Dermis microvascular lymphatic vessel endothelial cell (primary cell): ENCODE measurements around the gene ENTREP3. TPM values are rescaled to one million over a fixed set of nuclear protein-coding genes. Genes with fewer than 3 reads are reported as not detected.
"Not testable (repeated sequence)": the region's sequence is repeated elsewhere in the genome, so short reads cannot be mapped to it uniquely, and the experiment has no call there.

Experiments
- DNase-seq, 2 donors: peaks; one replicate each; pipeline versions ENCODE4 v3.0.0 to v3.0.0-alpha.2; 2010; ENCODE audit warnings: low read depth in 2 of 2
- total RNA-seq: library from RNA; depleted of rRNA; stranded (reverse); fragments of >200 nt; gene quantifications from 2 replicates; pipeline ENCODE4 v1.2.1, GENCODE V29; 2014

ENTREP3 gene, protein sequence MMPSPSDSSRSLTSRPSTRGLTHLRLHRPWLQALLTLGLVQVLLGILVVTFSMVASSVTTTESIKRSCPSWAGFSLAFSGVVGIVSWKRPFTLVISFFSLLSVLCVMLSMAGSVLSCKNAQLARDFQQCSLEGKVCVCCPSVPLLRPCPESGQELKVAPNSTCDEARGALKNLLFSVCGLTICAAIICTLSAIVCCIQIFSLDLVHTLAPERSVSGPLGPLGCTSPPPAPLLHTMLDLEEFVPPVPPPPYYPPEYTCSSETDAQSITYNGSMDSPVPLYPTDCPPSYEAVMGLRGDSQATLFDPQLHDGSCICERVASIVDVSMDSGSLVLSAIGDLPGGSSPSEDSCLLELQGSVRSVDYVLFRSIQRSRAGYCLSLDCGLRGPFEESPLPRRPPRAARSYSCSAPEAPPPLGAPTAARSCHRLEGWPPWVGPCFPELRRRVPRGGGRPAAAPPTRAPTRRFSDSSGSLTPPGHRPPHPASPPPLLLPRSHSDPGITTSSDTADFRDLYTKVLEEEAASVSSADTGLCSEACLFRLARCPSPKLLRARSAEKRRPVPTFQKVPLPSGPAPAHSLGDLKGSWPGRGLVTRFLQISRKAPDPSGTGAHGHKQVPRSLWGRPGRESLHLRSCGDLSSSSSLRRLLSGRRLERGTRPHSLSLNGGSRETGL
- total RNA-seq = 3.0 and 4.2 TPM in 2 replicates

DNA sequence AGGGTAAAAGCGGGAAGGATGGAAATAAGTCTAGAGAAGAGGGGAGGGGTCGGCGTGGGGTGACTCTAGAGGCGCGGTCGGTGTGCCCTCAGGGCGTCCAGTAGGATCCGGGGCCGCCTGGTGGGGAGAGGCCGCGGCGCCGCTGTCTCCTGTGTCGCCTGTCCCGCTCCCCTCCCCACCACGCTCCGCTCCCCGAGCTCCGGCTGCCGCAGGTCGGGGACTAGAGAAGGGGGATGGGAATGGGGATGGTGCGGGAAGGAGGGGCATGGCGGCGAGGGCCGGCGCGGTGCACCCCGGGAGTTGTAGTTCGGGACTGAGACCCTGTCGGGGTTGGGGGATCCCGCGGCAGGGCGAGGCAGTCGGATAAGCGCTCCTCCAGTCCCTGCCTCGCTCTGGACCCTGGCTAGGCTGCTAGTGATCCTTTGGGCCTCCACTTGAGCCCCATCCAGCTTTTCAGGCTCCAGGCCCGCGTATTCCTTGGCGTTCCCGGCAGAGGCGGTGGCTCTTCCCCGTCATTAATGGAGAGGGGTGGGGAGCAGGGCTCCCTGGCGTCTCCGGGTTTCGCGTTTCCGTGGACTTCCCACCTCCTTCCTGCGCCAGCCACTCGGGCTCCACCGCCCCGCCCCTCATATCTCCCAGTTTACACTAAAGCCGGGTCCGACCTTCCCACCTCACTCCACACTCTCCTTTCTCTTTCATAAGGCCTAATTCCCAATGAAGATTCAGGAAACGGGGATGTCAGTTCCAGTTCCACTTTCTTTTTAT is at the start of gene ENTREP3:
Gene ENTREP3, minus strand, starts transcription at position 241 of the 765 bp plus-strand sequence. CDS start 606 bp downstream, outside the sequence.
- peak; percentile 61 to 88 for DNase-seq

DNA sequence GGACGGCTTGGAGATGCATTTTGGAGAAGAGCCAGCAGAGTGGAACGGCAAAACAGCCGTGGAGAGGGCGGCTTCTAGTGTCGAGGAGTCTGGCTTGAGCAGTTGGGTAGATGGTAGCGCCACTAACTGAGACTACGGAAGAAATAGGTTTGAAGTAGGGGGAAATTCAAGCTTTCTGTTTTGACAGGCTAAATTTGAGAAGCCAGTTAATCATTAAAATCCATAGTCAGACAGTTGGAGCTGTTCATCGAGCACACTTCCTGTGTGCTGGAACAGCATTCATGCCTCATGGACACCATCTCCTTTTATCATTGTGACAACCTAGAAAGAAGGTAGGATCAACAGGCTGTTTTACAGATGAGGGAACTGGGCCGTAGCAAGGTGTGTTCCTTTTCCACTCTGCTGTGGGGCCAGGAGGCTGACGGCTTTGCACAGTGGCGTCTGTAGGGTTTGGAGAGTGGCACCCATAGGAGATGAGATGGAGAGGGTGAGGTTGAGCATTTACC is 49.3 kb upstream of the ENTREP3 start:
- DNase-seq = no peak

DNA sequence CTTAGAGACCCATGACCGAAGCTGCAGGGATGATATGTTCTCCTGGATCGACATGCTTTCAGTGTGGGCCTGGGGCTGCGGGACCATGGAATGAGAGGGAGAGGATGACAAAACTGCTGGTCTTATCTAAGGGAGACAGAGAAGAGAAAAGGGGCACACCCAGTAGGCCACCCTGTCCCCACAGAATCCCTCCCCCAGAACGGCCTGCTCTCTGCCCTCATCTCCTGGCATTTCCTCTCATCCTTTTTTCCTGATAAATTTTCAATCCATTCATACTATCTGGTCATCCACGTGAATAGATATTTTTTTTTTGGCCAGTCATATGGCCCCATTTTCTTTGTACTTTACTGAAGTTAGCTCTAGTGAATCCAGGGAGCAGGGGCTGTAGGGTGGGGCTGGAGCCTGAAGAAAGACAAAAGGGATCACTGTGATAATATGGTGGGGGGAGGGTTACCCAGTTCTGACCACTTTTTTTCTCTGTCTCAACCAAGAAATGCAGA is 46.1 kb upstream of the ENTREP3 start, which contains the start of gene PKLR:
Gene PKLR, minus strand, starts transcription at position 97 of the 500 bp plus-strand sequence. Its CDS starts 43 bp downstream, at position 54.
- DNase-seq = no peak

DNA sequence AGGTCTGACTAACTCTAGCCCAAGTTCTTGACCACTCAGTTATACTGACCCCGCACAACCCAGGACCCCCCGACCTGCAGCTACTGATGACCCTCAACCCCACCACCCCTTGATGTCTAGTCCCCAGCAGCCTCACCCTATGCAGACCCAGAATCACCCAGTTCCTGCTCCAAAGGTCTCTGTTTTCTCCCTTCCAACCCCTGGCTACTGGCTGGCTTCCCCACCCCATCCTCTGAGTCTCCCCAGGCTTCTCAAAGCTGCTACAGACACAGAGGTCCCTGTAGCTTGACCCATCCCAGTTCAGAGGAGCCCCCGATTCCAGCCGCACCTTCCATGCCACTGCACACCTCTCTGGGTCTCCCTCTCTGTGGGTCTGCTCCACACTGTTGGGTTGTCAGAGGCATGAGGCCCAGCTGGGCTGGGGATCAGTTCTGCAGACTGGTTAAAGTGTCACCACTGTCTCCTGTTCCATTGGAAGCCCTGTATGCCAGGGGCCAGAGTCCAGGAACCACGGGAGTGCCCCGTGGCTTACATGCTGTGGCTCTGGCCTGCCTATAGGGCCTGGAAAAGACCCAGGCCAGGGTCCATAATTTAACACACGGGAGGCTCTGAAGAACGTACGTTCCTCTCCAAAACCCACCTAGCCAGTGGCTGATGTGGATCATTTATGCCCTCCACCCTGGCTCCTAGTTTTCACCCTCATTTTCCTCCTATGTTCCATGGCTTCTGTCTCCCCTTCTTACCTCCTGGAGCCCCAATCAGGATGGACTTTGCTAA is 45.5 kb upstream of the ENTREP3 start:
- no peak for DNase-seq

DNA sequence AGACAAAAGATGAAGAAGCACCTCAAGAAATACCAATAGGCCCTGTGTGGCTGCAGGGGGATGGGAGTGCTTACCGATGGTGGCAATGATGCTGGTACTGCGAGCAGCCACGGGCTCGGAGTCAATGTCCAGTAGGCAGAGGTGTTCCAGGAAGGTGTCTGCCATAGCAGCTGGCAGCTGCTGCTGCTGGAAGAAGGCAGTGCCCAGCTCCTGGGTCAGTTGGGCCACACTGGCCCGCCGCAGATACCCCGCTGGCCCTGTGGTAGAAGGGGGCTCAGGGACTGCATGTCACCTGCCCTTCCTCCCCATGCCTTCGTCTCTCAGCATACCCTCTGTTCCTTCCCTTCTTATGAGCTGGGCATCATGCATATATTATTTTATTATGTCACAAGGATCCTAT is 44.7 kb upstream of the ENTREP3 start:
- no peak for DNase-seq

DNA sequence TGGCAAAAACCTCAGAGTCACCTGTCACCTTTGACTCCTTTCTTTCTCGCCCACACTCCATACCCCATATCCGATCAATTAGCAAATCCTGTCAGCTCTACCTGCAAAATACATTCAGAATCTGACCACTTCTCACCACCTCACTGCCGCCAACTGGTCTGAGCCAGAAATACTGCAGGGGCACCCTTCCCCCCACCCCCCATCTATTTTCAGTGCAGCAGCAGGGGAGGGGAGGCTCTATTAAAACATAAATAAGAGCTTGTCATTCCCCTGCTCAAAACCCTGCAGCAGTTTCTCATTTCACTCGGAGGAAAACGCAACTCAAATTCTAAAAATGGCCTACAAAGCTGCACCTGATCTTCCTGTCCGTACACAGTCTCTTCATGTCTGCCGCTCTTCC is 42.1 kb upstream of the ENTREP3 start:
- DNase-seq = no peak

DNA sequence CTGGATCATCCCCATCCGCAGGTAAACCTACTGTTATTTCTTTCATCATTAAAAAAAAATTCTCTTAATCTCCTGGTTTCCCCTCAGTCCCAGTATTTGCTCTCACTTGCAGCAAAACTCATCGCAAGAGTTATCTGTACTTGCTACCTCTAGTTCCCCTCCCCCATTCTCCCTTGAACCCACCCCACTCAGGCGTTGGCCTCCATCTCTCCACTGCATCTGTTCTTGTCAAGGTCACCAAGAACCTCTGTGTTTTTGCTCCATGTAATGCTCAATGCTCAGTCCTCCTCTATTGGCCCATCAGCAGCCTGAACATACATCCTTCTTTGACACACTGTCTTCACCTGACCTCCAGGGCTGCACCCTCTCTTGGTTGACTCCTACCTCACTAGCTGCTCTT is 41.4 kb upstream of the ENTREP3 start:
- no peak for DNase-seq

DNA sequence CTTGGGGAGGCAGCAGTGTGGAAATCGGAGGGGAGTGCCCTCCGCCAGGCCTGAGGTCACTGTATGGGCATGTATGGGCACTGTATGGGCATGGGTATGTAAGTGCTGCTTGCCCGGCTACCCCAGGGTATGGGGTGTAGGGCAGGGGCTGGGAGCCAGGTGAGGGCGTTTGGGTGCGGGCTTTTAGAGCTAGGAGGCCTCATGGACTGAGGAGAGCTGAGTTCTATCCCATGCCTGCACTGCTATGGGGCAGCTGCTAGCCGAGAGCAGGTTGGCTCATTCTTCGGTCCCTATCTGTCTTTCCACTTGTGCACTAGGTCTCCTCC is 40.6 kb upstream of the ENTREP3 start:
- DNase-seq = no peak

DNA sequence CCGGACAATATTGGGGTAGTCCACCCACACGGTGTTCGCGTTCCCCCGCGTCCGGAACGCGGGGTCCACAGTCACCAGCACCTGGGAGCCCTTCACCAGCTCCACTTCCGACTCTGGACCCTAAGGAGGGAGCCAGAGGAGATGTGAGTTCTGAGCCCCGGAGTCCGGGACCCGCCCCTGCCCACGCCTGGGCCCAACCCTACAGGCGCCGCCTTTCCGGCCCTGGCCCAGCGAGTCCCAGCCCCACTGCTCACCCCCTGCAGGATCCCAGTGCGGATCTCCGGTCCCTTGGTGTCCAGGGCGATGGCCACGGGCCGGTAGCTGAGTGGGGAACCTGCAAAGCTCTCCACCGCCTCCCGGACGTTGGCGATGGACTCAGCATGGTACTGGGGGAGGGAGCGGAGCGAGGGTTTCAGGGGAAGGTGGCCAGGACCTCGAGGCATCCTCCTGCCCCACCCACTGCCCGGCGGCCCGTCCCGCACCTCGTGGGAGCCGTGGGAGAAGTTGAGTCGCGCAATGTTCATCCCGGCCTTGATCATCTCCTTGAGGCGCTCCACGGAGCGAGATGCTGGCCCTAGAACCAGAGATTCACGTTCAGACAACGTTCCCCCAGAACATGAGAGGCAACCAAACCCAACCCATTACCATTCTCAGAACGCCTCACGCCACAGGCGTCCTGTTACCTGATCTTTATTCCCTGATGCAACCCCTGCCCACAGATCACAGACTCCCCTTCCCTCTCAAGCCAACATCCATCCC is 40.1 kb upstream of the ENTREP3 start:
- DNase-seq = no peak

DNA sequence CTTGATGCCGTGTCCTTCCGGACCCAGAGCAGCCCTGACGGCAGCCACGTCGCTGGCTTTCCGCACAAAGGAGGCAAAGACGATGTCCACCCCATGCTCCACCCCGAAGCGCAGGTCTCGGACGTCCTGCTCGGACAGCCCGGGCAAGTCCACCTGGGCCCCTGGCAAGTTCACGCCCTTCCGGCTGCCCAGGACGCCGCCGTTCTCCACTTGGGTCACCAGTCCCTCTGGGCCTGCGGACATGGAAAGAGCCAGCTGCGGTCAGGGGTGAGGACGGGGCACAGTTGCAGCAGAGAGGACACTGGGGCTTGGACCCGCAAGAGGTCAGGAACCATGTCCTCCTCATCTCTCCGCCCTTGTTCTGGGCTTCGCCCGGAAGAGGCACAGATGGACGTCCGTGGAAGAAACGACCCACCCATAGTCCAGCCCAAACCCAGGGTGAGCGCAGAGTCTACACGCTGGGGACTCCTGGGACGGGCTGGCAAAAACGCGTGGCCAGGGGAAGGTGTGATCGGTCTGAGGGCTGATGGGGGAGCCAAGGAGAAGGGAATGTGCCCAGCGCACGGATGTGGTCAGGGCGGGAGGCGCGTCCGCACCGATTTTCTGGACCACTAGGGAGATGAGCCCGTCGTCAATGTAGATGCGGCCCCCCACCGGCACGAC is 39.4 kb upstream of the ENTREP3 start:
- no peak for DNase-seq

DNA sequence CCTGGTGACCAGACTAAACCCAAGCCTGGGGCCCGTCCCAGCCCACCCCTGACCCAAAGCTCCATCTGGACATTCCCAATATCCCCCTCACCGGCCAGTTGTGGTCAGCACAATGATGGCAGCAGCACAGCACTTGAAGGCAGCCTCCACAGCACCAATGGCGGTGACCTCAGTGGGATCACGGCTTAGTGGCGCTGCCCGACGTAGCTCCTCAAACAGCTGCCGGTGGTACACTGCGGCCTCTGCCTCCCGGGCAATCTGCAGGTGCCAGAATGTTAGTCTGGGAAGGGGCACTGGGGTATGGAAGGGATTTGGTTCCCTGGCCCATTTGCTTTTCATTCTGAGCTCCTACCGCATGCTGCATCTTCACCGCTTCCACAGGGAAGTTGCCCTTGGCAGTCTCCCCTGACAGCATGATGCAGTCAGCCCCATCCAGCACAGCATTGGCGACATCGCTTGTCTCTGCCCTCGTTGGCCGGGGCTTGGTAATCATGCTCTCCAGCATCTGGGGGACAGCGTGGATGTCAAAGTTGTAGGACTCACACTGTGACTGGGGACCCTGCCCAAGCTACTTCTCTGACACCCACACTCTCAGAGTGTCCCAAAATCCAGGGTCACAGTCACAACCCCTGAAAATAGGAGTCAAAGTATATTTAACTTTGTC is 37.9 kb upstream of the ENTREP3 start:
- no peak for DNase-seq

DNA sequence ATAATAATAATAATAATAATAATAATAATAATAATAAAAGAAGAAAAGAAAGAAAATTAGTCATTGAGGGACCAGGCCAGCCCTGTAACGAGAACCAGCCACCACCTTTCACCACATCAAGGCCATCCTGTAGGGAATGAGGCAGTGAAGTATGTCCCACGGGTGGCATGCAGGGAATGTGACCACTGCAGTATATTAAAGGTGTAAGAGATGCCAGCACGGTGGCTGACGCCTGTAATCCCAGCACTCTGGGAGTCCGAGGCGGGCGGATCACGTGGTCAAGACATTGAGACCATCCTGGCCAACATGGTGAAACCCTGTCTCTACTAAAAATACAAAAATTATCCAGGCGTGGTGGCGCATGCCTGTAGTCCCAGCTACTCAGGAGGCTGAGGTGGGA is 35.7 kb upstream of the ENTREP3 start:
- DNase-seq = not testable (repeated sequence)

DNA sequence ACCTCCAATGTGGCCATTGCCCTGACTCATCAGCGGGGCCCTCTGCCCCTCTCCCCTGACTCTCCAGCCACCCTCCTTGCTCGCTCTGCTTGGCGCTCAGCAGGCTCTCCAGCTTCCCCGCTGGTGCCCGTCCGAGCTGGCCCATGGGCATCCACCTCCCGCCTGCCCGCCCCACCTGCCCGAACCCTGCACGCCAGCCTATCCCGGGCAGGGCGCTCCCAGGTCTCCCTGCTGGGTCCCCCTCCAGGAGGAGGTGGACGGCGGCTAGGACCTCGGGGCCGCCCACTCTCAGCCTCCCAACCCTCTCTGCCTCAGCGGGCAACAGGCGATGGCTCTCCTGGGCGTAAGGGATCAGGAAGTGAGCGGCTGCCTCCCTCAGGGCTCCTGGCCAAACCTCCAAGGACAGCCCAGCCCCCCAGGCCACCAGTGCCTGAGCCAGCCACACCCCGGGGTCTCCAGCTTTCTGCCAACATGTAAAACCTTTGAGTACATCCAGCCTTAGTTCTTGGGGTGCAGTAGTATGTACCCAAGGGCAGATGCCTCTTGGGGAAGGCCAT is 32.8 kb upstream of the ENTREP3 start:
- DNase-seq = no peak

DNA sequence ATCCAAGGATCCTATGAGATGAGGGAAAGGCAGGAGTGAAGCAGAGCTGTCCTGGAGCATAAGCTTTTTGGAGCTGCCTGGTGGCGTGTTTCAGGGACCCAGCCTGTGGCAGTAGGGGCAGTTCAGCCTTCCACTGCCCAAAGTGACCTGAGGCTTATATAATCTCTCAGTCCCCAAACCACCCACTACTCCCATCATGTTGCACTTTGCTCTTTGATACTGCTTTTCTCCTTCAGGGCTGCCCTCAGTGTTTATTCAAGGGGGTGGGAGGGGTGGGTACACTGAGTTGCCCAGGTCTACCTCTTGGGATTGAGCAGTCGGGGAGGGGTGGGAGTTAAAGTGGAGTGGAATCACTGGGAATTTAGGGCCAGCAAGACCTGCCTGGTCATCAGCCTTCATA is 31.3 kb upstream of the ENTREP3 start:
- no peak for DNase-seq

DNA sequence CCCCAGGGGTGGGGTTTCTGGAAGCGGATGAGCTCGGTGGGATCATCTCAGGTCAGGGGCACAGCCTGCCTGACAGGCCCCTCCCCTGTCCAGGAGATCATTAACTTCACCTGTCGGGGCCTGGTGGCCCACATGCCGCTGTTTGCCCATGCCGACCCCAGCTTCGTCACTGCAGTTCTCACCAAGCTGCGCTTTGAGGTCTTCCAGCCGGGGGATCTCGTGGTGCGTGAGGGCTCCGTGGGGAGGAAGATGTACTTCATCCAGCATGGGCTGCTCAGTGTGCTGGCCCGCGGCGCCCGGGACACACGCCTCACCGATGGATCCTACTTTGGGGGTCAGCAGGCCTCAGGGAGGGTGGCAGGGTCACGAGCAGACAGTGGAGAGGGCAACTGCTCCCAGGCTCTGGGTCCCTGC is 30.4 kb upstream of the ENTREP3 start:
- DNase-seq = no peak

DNA sequence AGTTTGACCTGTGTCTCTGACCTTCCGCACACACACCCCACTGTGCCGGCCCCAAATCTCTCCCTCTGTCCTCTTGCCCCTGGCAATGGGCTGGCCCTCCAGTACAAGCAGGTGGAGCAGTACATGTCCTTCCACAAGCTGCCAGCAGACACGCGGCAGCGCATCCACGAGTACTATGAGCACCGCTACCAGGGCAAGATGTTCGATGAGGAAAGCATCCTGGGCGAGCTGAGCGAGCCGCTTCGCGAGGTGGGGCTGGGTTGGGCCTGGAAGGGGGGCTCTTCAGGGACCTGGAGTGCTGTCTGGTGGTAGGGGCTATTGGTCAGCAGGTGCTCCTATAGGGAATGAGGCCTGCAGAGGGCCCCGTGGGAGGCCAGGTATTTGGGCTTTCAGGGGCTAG is 29.8 kb upstream of the ENTREP3 start:
- DNase-seq = no peak

DNA sequence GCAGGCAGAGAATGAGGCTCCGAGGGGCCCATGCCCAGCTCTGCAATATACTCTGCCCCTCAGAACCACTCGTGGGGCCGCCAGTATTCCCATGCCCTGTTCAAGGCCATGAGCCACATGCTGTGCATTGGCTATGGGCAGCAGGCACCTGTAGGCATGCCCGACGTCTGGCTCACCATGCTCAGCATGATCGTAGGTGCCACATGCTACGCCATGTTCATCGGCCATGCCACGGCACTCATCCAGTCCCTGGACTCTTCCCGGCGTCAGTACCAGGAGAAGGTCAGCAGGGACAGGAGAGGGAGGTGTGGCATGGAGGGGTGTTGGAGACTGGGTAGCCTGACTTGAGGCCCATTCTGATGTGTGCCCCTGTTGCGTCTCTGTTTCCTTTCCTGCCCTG is 29.2 kb upstream of the ENTREP3 start:
- no peak for DNase-seq

DNA sequence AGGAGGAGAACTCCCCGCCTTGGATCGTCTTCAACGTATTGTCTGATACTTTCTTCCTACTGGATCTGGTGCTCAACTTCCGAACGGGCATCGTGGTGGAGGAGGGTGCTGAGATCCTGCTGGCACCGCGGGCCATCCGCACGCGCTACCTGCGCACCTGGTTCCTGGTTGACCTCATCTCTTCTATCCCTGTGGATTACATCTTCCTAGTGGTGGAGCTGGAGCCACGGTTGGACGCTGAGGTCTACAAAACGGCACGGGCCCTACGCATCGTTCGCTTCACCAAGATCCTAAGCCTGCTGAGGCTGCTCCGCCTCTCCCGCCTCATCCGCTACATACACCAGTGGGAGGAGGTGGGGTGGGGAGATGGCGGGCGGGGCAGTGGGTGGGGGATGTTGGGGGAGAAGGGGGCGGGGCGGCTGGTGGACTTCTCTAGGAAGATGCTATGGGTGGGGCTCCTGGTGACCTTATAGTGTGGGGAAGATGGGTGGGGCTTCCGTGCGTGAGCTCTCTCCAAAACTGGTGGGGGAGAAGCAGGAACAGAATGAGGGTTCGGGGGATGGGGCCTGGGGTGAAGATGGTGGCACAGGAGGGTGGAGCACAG is 27.3 kb upstream of the ENTREP3 start:
- no peak for DNase-seq

DNA sequence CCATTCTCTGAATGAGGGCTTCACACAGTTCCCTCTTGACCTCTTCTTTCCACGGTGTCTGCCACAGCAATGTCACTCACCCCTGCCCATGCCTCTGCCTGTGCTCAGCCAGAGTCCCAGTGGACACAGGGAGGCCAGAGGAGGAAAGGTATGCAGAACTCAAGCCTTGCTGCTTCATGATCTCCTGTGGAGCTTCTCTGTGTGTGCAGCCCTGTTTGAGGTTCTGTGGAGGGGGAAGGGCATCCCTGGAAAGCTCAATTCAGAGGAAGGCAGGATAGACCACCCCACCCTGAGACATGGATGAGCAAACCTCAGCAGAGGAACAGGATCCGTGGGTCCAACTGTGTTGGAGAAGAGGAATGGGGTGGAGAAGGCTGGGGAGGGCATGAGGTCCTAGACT is 24.0 kb upstream of the ENTREP3 start:
- no peak for DNase-seq
